GM03348 (cell line): Measurements from ENCODE around the gene RBPJ.

Experiments used
- DNase-seq: peaks from one replicate; pipeline ENCODE4 v3.0.0; 2012; ENCODE audit warnings: low spot score

RBPJ gene

DNA sequence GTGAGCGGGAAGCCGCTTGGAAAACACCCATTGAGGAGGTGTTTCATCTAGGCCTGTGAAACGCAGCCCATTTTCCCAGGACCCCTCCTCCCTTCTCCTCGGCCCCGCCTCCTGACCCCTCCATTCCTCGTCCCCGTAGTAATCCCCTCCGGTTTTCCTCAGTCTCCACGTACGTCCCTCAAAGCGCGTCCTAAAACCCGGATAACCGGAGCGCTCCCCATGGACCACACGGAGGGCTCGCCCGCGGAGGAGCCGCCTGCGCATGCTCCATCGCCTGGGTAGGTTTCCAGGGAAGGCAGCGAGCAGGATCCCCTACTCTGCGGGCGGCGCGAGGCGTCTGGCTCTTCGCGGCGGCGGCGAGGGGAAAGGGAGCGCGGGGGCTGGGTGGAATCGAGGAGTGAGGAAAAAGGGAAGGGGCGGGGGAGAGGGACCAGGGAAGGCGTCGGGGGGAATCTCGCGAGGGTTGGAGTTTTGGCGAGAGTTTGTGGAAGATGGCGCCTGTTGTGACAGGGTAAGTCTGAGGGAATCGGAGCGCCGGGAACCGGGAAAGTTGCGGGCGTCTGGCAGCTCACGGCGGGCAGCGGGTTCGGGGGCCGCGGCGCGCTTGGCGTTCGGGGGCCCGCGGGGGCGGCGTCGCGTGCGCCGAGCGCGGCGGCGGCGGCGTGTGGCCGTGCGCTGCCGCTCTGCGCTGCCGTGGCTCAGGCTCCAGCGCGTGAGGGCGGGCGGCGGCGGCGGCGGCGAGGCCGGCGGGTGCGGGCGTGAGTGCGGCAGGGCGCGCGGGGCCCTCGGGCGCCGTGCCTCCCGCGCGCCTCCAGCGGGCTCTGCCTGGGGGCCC lies at the start of gene RBPJ:
Gene RBPJ (plus strand): TSS at position 477 of the 835 bp plus-strand sequence. CDS start 15 bp downstream, at position 492.
- DNase-seq: peak; percentile 90

DNA sequence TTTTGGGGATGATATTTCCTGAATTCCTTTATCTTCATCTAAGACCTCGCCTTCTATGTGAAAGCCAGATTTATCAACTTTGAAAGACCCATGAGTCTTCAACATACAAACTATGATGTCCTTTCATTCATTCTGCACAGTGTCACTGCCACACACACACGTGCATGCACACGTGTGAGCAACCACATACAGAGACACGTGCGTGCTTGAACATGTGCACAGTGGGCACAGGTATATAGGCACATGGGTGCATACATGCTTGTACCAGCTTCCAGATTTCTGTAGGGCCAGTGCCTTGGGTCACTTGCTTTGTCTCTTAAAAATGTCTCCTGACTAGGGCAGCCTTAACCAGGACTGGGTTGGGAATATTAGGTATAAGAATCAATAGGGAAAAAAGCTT lies 49.1 kb upstream of the RBPJ start:
- DNase-seq: no peak

DNA sequence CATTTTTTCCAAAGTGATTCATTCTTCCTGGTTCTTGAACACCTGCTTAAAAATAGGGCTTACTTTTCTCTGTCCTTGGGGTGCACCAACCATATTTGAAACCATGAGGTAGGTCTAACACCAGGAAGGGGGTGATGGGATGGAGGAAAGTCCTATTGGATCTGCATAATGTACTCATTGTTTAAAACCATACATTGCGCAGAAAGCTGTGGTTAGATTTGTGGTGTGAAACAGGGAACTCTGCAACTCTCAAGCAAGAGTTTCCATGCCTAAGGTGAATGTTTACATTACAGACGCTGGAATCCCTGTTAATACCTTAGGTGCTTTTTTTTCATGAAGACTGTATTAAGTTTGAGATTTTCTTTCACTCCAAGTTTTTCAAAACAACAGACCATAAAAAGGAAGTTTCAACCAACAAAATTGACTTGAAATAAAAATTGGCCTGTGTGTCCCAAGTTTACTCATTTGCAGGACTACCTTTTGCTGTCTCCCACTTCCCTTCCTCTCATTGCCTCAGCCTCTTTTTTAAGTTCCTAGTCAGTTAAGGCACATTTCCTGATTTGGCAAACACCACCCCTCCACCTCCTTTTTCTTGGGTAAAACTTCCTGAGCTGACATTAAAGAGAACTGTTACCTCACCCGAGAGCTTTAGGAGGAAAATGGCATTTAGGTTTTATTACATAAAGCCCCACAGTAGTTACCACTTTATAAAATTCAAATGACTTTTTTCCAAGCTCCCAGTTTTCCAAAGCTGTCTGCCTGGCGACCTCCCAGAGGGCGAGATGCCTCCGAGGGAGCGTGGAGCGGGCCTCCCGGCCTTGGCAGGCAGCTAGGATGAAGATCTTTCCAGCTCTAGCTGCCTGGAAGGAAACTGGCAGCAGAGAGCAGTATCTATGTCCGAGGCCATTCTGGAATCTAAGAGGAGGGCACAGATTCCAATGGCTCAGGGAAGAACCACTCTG lies 47.9 kb upstream of the RBPJ start:
- DNase-seq: no peak

DNA sequence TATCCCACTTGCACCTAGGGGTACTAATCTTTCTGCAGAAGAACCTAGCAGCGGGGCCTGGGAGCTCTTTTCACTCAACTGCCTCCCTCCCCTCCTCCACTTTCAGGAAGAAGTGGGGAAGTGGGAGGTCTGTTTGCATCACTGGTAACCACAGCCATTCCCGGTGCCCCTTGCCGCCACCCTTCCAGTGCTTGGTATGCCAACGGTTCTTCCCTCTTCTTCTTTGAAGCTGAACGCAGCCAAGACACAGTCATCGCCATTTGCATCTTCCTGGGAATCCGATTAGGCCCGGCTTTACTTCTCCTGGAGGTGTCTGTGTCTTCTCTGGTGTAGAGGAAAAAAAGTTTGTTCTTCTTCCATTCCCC lies 47.2 kb upstream of the RBPJ start:
- no peak for DNase-seq

DNA sequence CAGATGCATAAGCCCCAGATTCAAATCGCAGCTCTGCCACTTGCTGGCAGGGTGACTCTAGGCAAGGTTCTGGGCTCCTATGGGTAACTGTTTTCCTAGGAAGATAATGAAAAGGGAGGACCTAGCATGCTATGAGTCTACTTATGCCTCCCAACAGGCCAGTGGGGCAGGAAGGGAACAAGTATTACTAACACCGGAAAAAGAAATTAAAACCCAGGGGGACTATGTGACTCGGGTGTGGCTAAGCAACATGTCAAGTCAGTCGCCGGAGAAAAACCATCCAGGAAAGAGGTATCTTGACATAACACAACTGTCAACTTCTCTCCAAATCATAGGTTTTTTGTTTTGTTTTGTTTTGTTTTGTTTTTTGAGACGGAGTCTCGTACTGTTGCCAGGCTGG lies 45.5 kb upstream of the RBPJ start:
- no peak for DNase-seq

DNA sequence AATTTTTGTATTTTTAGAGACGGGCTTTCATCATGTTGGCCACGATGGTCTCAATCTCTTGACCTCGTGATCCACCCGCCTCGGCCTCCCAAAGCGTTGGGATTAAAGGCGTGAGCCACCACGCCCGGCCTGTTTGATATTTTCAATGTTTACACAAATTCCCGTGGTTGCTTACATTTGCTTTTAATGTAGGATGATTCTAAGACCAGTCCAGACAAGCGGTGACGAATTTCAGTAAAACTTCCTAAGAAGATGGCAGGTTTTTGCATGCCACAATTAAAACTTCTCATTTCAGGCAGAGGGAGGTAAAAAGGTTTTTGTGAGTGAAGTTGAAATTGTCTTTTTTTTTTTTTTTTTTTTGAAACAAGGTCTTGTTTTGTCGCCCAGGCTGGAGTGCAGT lies 41.4 kb upstream of the RBPJ start:
- DNase-seq: no peak

DNA sequence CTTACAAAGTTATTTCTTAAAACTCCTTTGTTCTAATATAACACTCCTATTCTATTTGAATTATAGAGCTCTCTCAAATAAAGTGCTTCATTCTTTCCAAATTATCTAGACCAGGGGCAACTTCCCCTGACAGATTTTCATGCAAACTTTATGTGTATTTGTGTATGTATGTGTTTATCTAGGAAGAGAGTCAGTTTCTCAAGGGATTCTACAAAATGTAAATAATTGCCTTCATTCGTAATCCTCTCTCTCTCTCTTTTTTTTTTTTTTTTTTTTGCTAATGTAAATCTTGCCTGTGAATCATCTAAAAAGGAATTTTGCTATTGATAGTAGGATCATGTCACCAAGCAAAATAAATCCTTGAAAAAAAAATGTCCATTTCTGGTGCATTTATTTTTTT lies 38.9 kb upstream of the RBPJ start:
- no peak for DNase-seq

DNA sequence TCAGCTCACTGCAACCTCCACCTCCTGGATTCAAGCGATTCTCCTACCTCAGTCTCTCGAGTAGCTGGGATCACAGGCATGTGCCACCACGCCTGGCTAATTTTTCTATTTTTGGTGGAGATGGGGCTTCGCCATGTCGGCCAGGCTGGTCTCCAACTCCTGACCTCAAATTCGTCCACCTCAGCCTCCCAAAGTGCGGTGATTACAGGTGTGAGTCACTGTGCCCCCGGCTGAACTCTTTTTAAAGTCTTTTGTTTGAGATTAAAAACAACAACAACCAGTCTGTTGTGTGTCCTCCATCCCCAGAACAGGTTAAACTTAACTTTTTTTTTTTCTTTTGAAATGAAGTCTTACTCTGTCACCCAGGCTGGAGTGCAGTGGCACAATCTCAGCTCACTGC lies 36.3 kb upstream of the RBPJ start:
- no peak for DNase-seq

DNA sequence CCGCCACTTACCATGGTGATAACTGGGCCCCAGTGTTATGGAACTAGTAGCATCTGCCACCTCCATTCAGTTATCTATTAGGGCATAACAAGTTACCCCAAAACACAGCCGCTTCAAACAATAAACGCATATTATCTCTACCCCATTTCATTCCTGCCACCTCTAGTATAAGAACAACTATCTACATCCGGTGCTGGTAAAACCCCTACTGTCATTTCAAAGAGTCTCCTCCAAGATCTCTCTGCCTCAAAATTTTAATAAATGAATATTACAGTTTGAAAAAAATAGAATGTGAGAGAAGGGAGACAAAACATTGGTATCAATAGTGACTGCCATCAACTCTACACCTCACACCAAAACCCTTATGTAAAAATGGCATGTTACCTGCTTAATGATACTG lies 35.5 kb upstream of the RBPJ start:
- DNase-seq: no peak

DNA sequence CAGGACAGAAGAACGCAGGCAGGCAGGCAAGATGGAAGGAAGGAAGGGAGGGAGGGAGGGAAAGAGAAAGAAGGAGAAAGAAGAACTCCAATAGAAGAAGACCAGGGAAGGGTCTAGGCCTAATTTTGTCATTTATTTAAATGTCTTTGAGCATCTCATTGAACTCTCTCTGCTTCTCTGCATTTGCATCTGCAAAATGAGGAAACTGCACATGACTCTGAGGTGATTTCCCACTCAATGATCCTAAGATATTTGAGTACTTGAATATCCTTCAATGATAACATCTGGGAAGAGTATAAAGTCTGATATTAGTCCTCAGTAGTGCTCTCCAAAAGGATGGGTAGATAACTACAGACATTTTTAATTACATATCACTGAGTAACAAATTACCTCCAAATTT lies 33.1 kb upstream of the RBPJ start:
- DNase-seq: no peak

DNA sequence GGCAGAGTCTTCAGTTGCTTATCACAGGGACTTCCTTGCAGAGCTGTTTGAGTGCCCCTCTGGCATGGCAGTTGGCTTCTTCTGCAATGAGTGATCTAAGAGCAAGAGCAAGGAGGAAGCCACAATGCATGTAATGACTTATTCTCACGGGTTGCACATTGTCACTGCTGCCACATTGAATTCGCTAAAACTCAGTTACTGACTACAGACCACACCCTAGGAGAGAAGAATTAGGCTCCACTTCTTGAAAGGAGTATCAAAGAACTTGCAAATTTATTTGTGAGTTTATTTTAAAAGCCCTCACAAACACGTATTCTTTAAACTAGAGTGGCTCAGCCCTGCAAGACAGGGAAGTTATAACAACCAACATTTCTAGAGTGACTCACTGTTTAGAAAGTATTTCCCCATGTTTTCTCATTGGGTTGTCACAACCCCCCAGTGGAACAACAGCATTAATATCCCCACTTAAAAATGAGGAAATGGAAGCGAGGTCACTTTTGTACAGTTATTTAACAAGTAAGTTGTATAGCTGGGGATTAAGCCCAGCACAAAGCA lies 32.4 kb upstream of the RBPJ start:
- DNase-seq: peak; percentile 67

DNA sequence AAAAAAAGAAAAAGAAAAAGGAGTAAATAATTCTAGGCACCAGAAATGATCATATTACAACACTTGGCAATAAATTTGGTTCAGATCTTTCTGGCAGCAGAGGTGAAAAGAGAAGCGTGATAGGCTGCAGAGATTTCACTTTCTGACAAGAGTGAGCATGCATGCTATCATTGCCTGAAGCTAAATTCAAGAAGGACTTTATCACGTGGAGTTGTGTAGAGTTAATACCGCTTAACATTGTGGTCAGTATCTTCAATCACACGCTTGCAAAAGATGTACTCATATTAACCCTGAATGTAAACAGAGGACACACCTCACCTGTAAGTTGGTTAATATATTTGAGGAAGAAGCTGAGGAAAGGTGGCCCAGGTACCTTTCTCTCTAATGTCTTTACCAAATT lies 31.4 kb upstream of the RBPJ start:
- no peak for DNase-seq

DNA sequence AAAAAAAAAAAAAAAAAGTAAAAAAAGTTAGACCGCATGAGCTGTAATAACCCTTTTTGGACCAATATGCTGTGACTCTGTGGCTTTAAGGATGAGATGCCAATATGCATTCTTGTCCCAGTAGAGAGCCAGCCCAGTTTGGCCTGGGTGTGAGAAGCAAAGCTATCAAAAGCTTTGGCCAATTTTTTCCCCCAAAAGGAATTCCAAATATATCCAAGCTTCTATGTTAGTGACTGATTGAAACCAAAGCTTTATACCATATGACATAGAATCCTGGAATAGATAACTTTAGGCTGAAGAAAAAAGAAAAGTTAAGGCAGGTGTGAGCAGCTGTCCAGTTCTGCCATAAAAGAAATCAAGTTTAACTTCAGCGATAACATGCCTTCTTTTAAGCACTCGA lies 30.5 kb upstream of the RBPJ start:
- DNase-seq: peak; percentile 16

DNA sequence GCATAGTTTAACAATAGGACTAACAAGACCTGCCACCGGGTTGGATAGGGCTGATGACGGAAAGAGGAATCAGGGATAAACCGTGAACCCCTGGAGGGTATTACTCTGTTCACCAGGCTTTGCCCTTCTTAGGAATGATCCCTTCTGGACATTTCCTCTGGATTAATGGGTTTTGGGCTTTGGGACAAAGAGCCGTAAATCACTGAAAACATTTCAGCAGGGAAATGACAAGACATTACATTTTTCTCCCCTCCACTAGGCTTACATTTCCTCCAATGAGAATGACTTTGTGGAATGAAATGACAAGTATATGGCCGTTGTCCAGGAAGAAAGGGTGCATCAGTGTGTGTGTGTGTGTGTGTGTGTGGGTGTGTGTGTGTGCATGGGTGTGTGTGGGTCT lies 25.9 kb upstream of the RBPJ start:
- no peak for DNase-seq

DNA sequence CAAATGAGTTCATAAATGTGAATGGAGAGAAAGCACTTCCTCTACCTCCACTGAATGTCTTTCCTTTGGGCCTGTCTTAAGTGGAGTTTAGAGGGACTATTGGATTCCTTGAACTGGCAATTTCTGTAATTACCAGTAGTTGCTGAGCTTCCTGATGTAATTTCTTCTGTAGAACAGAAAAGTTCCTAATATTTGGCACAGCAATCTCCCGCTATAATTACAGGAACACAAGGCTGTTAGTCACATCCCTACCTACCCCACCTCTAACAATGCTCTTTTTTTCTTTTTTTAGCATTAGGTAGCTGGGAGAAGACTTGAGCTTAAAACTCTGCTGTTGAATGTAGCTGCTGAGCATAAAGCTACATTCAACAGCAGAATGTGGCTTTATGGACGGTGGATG lies 24.8 kb upstream of the RBPJ start:
- DNase-seq: no peak

DNA sequence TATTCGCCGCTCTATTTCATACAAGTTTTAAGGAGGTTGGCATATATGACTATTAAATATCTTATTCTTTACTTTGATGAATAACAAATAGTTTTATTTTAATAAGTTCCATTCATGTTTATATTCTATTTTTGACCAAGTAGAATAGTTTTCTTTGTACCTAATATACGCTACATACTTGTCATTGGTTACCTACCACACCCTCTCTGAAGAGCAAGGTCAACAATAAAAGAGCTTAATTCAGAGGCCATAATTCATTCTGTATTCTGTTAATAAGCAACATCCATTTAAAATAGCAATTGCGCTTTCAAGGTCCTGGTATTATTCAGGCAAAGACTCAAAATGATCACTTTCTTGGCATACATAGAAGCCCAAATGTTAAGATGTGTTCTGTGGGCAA lies 24.3 kb upstream of the RBPJ start:
- DNase-seq: no peak

DNA sequence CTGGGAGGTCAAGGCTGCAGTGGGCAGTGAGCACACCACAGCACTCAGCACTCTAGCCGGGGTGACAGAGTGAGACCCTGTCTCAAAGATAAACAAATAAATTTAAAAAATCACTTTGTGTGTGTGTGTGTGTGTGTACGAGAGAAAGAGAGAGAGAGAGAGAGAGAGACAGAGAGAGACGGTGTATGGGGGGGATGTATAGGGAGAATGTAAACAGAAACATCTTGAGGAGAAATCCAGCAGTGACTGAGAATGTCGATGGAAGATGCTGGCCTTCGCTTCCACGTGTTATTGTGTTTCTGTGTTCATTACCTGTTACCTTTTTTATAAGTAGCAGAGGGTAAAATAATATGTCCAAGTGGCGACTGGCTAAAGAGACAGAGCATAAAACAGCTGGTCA lies 23.6 kb upstream of the RBPJ start:
- no peak for DNase-seq

DNA sequence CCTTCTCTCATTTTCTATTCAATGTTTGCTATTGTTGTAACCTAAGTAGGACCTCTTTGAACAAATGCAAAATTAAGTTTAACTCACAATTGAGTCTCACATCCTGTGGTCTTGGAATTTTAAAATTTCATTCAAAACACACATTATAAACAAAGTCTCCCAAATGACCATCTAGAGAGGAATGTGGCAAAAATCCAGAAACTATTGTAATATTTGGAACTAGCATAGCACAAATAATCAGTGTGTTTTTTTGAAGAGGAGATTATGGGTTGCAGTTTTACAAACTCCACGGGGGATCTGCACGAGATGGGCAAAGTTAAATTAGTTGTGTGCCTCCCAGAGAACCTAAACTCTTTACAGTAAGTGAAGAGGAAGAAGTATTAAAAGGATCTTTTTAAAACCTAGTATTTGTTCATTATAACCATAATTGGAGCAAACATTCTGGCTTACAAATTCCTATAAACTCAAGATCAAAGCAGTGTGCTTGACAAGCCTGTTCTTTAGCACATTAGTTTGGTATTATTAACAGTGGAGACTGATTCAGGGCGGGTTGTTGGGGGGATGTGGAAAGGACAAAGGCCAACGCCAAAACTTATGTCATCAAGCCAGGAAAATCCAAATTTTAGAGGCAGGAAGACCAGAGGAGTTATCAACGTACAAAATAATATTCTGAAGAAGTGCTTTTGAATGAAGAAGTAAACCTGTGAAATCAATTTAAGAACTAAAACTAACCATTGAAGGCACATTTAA lies 22.4 kb upstream of the RBPJ start:
- DNase-seq: peak; percentile 46

DNA sequence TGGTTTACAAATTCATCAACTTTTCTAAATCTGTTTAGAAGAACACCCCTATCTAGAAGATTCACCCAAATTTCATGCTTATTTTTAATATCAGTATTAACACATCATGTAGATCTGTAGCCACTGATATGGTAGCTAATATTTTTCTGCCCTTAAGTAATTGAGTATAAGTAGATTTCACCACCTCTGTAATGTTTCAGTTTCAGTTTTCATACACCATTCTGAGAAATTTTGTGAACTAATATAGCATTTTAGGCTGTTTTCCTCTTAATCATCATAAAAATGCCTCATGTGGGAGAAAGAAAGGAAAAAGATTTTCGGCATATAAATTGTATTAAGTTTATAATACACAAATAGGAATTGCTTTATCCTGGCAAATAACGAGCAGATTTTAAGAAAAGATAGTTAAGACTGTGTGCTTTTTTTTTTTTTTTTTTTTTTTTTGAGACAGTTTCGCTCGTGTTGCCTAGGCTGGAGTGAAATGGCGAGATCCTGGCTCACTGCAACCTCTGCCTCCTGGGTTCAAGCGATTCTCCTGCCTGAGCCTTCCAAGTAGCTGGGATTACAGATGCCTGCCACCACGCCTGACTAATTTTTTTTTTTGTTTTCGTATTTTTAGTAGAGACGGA lies 21.4 kb upstream of the RBPJ start:
- no peak for DNase-seq

DNA sequence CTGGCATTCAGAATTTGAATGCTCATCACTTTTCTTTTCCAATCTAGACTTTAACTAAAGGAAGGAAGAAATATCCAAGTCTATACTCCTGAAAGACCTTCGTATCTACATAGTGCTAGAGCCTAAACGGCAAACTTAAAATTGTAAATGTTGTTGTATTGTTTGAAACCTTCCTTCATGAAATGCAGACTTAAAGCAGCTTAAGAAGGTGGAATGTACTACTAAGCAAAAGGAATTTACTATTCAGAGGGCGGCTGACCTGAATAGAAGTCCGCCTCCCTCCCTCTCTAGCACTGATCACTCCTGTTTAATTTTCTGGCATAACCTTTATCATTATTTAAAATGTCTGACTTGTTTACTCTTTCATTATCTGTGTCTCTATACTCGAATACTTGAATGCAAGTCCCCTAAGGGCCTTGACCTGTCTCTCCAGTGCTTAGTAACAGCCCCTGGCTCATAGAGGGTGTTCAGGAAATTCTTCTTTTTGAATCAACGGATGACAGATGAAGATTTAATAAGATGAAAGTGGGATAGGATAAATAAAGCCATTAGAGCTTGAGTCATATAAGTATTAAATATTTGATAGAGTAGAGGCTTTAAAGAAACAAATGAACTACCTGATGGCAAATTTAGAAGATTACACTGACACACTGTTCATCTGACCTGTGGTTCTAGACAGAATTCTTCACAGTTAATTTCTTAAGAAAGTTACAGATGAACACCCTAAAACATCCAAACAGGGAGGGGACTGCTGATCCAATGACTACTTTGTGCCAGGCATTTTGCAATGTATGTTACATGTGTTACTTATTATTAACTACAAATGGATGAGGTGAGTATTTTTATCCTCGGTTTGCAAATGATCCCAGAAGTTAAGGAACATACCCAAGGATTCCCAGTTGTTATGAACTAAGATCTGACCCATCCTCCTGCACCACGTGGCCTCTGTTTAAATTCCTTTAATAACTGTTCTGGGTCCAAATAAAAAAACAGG lies 20.2 kb upstream of the RBPJ start:
- peak; percentile 39 for DNase-seq
